ENCODE results near the gene PDXK. TPM values are rescaled to one million over a fixed set of nuclear protein-coding genes. Genes with fewer than 3 reads are reported as not detected.

PDXK gene
- polyA plus RNA-seq, 1 of the 3 experiments (the other 2 are of a cell fraction): 85.7 TPM

DNA sequence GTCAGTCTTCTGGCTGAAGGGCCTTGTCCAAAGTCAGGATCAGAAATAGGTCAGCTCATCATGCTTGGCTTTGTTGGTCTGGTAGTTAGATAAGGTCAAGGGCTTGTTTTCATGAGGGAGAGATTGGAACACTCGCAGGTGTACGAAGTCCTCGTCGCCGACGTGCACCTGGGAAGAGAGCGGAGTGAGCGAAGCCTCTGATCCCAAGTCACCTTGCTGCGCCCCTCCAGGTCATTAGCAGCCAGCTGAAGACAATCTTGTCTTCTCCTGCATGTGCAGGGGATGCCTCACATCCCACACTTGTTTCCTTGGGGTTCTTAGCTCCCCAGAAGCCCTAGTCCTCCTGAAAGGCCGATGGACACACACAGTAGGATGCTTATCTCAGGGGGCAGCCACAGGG lies 55.2 kb downstream of the PDXK start:
- Histone ChIP-seq H3K9ac (no peak overlapping the region), H4K20me1 (ENCODE audit: insufficient read depth) (no peaks in the 10 kb centered on the region), H3K4me2 (peak overlapping the region; percentile 85; the same call in 1 of the 2 replicates), H3F3A (replicated peaks; ENCODE audit: insufficient read depth) (peaks cover 17% of the 10 kb centered on the region), H3K27me3 (ENCODE audit: insufficient read depth) (no peaks in the 10 kb centered on the region), H3K36me3 (replicated peaks in 1 of 2; ENCODE audit: control insufficient read depth in 1 of 2, insufficient read depth in 2 of 2, low read length in 1 of 2) (peaks cover 10 to 13% of the 10 kb centered on the region in 2 experiments), H3K9me3 (no peaks in the 10 kb centered on the region), H3K27ac (ENCODE audit: low read depth in 2 of 2, low read length in 1 of 2) (no peak overlapping the region), H2AFZ (ENCODE audit: low read depth) (no peak overlapping the region), H3K4me3 (ENCODE audit: low read depth in 2 of 2, low read length in 1 of 2) (no peak overlapping the region), H3K4me1 (ENCODE audit: control insufficient read depth in 1 of 2, insufficient read depth in 2 of 2, low read depth in 1 of 2, low read length in 1 of 2) (peaks cover 0 to 7% of the 10 kb centered on the region in 2 experiments; a peak in 1 of 4 replicates), H3K79me2 (ENCODE audit: insufficient read depth) (peaks cover 17% of the 10 kb centered on the region; the same call in 1 of the 2 replicates), H3K9me2 (no peaks in the 10 kb centered on the region)
- ChIA-PET POLR2A (no interaction called here), CTCF (interaction anchor here (1.5 kb wide), 1 partner anchor 15 kb away, joined by 7 read pairs; the partner anchor contains the start of gene RRP1)
- no peak for TF ChIP-seq NRF1 (IDR thresholded peaks at IDR 0.05; ENCODE audit: low read depth, low read length)
- TF ChIP-seq, protein P1, sequence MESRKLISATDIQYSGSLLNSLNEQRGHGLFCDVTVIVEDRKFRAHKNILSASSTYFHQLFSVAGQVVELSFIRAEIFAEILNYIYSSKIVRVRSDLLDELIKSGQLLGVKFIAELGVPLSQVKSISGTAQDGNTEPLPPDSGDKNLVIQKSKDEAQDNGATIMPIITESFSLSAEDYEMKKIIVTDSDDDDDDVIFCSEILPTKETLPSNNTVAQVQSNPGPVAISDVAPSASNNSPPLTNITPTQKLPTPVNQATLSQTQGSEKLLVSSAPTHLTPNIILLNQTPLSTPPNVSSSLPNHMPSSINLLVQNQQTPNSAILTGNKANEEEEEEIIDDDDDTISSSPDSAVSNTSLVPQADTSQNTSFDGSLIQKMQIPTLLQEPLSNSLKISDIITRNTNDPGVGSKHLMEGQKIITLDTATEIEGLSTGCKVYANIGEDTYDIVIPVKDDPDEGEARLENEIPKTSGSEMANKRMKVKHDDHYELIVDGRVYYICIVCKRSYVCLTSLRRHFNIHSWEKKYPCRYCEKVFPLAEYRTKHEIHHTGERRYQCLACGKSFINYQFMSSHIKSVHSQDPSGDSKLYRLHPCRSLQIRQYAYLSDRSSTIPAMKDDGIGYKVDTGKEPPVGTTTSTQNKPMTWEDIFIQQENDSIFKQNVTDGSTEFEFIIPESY (IDR thresholded peaks at IDR 0.05; ENCODE audit: borderline replicate concordance, low read depth): no peak
- TF ChIP-seq TEAD4 (IDR thresholded peaks at IDR 0.05; ENCODE audit: borderline replicate concordance, insufficient read depth): no peak
- no peak for TF ChIP-seq GATA2 (CRISPR knock-in tag; IDR thresholded peaks at IDR 0.05)
- TF ChIP-seq EP300 (IDR thresholded peaks at IDR 0.05; ENCODE audit: borderline replicate concordance in 1 of 2, low read depth in 1 of 2, low read length in 1 of 2): no peak
- TF ChIP-seq, protein P2, sequence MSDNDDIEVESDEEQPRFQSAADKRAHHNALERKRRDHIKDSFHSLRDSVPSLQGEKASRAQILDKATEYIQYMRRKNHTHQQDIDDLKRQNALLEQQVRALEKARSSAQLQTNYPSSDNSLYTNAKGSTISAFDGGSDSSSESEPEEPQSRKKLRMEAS (IDR thresholded peaks at IDR 0.05; ENCODE audit: low read depth): no peak
- no peak for TF ChIP-seq RFX5 (IDR thresholded peaks at IDR 0.05; ENCODE audit: low read length)
- TF ChIP-seq EZH2phosphoT487 (IDR thresholded peaks at IDR 0.05; ENCODE audit: borderline replicate concordance, low read depth): no peak
- TF ChIP-seq NFIC (IDR thresholded peaks at IDR 0.05; ENCODE audit: borderline replicate concordance): no peak
- no peak for TF ChIP-seq CHD2 (IDR thresholded peaks at IDR 0.05; ENCODE audit: low read length, partially characterized antibody)
- no peak for TF ChIP-seq FOXJ3 (CRISPR knock-in tag; IDR thresholded peaks at IDR 0.05)
- 96% methylated on average over 10 of the region's 10 CpGs for WGBS (ENCODE audit: low lambda C conversion rate)
- no peak for DNase-seq

DNA sequence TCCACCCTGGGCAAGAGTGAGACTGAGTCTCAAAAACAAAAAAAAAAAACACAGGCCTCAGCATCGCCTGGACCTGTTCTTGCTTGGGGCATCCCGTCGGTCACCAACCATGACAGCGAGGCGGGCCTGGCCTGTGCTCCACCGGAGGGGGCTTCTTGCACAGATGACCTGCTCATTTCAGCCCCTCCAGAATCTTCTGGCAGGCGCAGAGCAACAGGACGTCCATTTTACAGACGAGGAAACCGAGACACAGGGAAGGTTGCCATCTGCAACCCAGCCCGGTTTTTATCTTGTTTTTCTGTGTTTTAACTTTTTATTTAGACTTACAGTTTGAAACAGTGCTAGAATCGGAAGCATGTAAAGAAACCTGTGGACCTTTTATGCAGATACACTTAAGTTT lies 56.3 kb downstream of the PDXK start:
- Histone ChIP-seq H2AFZ (ENCODE audit: low read depth) (peak overlapping the region; percentile 71; the same call in 1 of the 2 replicates), H3K9me3 (no peaks in the 10 kb centered on the region), H3K9ac (peak overlapping the region; percentile 84), H3K9me2 (no peaks in the 10 kb centered on the region), H3K4me3 (ENCODE audit: low read depth in 2 of 2, low read length in 1 of 2) (peak overlapping the region; percentile 75 to 90), H3K36me3 (replicated peaks in 1 of 2; ENCODE audit: control insufficient read depth in 1 of 2, insufficient read depth in 2 of 2, low read length in 1 of 2) (peaks cover 10 to 13% of the 10 kb centered on the region in 2 experiments), H3K27ac (ENCODE audit: low read depth in 2 of 2, low read length in 1 of 2) (no peak overlapping the region), H3K79me2 (ENCODE audit: insufficient read depth) (peaks cover 17% of the 10 kb centered on the region; the same call in 1 of the 2 replicates), H3K27me3 (ENCODE audit: insufficient read depth) (no peaks in the 10 kb centered on the region), H4K20me1 (ENCODE audit: insufficient read depth) (no peaks in the 10 kb centered on the region), H3F3A (replicated peaks; ENCODE audit: insufficient read depth) (peaks cover 17% of the 10 kb centered on the region), H3K4me1 (ENCODE audit: control insufficient read depth in 1 of 2, insufficient read depth in 2 of 2, low read depth in 1 of 2, low read length in 1 of 2) (peaks cover 0 to 6% of the 10 kb centered on the region in 2 experiments; a peak in 1 of 4 replicates), H3K4me2 (peak overlapping the region; percentile 85)
- whole genome bisulfite sequencing (ENCODE audit: low lambda C conversion rate): 83% methylated on average over 12 of the region's 12 CpGs
- DNase-seq: no peak
- TF ChIP-seq SMC3 (IDR thresholded peaks at IDR 0.05; ENCODE audit: low read depth, low read length) (no peak), SIN3A (IDR thresholded peaks at IDR 0.05; ENCODE audit: borderline replicate concordance, low read depth, low read length) (no peak), YY1 (IDR thresholded peaks at IDR 0.05; ENCODE audit: low read depth) (no peak), TCF12 (IDR thresholded peaks at IDR 0.05) (no peak), FOSL2 (IDR thresholded peaks at IDR 0.05; ENCODE audit: borderline replicate concordance, low read depth) (no peak), POLR2AphosphoS5 (IDR thresholded peaks at IDR 0.05; ENCODE audit: low read depth, low read length) (no peak), NRF1 (IDR thresholded peaks at IDR 0.05; ENCODE audit: low read depth, low read length) (no peak)
- TF ChIP-seq, protein P3, sequence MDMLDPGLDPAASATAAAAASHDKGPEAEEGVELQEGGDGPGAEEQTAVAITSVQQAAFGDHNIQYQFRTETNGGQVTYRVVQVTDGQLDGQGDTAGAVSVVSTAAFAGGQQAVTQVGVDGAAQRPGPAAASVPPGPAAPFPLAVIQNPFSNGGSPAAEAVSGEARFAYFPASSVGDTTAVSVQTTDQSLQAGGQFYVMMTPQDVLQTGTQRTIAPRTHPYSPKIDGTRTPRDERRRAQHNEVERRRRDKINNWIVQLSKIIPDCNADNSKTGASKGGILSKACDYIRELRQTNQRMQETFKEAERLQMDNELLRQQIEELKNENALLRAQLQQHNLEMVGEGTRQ (IDR thresholded peaks at IDR 0.05; ENCODE audit: borderline replicate concordance, low read depth, low read length): no peak
- CTCF ChIA-PET: interaction anchor here (1.5 kb wide), 1 partner anchor 14 kb away, joined by 7 read pairs; the partner anchor contains the start of gene RRP1
- POLR2A ChIA-PET: no interaction called here

Measured in SK-N-SH (cell line).